HG02610 (cell line): ENCODE measurements around the gene CMTM3.
"Not testable (repeated sequence)": the region's sequence is repeated elsewhere in the genome, so short reads cannot be mapped to it uniquely, and the experiment has no call there.

ENCODE experiments used
- ATAC-seq: cut with Tn5 transposase; IDR thresholded peaks from one replicate; pipeline ENCODE4 v1.9.1; 2021; ENCODE audit warnings: mild to moderate bottlenecking, moderate library complexity; ENCODE audit not compliant: unreplicated experiment

Gene CMTM3

GRCh38 chr16:66631558-66631957 lies 27.1 kb downstream of the CMTM3 start:
- ATAC-seq, result not testable (repeated sequence)

GRCh38 chr16:66634527-66635196 lies 30.2 kb downstream of the CMTM3 start:
- ATAC-seq, result no peak

DNA sequence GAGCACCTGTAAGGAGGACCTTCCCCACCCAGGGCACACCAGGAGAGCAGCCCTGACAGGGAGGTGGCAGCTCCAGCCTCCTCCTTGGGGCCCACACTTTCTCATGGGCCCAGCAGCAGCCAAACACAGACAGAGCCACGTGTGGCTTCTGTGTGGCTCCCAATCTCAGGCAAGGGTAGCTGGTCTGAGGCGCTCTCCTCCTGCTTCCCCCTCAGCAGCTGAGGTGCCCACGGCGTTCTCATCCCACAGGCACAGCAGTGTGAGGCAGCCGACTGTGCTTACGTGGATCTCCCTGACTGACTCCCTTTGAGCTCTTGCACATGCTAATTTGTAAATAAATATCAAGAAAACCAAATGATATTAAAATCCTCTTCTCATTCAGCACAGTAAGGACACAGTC lies 30.9 kb downstream of the CMTM3 start:
- ATAC-seq, result no peak

GRCh38 chr16:66636199-66636598 lies 31.7 kb downstream of the CMTM3 start:
- no peak for ATAC-seq

GRCh38 chr16:66637806-66638205 lies 33.3 kb downstream of the CMTM3 start:
- ATAC-seq, result no peak

DNA sequence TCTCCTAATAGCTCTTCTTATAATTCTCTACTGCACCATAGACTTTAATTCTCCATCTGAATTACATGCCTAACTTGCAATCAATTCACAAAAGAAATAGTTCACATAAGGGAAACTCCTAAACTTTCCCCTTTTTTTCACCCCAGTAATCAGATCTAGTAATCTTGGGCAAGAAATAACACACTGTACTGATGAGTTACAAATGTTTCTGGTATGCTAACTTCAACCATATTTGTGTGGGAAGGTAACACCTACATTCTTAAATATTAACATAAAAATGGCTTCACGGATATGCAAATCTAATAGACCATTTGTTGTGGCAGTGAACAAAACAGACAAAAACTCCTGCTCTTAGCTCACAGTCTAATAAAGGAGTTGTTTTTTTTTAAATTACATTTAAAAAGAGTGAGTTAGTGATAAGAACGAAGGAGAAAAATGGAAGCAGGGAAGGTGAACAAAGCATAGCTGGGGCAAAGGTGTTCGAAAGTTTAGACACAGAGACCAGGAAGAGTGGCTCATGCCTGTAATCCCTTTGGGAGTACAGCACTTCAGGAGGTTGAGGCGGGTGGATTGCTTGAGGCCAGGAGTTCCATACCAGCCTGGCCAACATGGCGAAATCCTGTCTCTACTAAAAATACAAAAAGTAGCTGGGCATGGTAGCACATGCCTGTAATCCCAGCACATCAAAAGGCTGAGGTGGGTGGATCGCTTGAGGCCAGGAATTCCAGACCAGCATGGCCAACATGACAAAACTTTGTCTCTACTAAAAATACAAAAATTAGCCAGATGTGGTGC lies 34.8 kb downstream of the CMTM3 start:
- ATAC-seq, result no peak

DNA sequence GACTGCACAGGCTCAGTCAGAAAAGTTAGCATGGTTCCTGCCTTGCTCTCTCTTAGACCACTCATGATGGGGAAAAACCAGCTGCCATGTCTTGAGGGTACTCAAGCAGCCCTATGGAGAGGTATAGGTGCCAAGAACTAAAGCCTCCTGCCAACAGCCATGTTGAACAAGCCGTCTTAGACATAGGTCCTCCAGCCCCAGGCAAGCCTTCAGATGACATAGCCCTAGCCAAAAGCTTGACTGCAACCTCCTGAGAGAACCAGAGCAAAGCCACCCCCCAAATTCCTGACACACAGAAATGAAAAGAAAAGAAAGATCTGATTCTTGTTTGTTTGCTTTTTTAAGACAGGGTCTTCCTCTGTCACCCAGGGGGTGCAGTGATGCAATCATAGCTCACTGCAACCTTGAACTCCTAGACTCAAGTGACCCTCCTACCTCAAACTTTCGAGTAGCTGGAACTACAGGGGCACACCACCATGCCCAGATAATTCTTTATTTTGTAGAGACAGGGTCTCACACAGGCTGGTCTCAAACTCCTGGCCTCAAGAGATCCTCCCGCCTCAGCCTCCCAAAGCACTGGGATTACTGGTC lies 36.3 kb downstream of the CMTM3 start:
- ATAC-seq, result no peak

DNA sequence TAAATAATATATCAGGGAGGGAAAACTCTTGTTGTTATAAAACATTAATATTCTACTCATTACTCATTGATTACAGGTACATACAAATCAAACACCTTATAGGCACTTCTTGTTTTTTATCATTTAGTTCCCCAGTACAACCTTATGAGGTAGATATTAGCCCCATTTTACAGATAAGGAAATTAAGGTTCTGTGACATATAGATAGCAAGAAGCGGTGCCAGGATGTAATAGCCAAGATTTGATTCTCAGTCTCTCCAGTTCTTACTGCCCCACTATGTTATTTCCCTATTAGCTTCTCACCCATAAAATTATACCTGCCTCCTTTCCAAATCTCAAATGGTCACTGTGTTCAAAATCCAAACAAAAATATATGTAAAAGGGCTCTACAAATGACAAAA lies 36.9 kb downstream of the CMTM3 start:
- no peak for ATAC-seq

DNA sequence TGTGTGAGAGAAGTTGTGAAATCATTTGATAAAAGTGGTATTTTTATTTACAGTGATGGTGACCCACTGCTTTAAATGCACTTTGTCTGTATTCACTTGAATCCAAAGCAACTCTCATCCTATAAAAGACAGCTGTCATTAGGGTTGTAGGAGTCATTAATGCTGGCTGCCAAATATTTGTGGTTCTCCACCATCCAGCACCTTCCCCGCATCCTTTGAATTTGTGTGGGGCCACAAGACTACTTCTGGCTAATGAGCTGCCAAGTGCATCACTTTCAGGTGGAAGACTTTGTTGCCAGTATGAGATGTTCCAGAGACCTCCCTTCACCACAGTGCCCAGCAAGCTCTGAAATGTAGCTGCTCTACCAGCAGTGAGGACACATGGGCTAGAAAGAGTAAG lies 43.4 kb downstream of the CMTM3 start:
- no peak for ATAC-seq

GRCh38 chr16:66649167-66649566 lies 44.7 kb downstream of the CMTM3 start:
- no peak for ATAC-seq

- ATAC-seq, result no peak
These were observed 45.2 kb downstream of the CMTM3 start for GRCh38 chr16:66649636-66650205.

GRCh38 chr16:66650707-66651473 lies 46.4 kb downstream of the CMTM3 start:
- ATAC-seq, result peak; percentile 80

GRCh38 chr16:66651474-66651765 lies 46.9 kb downstream of the CMTM3 start:
- no peak for ATAC-seq

DNA sequence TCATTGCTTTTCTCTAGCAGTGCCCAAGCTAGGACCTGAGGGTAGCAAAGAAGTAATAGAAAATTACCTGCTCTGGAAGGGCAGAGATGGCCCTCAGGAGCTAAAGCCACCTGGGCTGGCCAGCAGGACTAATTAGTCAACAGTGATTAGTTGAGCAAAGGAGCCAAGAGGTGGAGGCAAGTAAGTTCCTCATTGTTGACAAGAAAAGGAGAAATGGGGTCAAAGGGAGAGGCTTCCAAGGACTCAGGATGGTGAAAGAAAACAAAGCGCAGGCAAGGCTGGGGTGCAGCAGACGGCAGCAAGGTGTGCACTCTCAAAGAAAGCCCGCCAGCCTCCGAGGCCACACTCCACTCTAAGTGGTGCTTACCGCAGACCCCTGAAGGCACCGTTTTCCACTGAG lies 47.5 kb downstream of the CMTM3 start:
- ATAC-seq, result no peak

- ATAC-seq, result no peak
These were observed 48.3 kb downstream of the CMTM3 start for GRCh38 chr16:66652661-66653360.

DNA sequence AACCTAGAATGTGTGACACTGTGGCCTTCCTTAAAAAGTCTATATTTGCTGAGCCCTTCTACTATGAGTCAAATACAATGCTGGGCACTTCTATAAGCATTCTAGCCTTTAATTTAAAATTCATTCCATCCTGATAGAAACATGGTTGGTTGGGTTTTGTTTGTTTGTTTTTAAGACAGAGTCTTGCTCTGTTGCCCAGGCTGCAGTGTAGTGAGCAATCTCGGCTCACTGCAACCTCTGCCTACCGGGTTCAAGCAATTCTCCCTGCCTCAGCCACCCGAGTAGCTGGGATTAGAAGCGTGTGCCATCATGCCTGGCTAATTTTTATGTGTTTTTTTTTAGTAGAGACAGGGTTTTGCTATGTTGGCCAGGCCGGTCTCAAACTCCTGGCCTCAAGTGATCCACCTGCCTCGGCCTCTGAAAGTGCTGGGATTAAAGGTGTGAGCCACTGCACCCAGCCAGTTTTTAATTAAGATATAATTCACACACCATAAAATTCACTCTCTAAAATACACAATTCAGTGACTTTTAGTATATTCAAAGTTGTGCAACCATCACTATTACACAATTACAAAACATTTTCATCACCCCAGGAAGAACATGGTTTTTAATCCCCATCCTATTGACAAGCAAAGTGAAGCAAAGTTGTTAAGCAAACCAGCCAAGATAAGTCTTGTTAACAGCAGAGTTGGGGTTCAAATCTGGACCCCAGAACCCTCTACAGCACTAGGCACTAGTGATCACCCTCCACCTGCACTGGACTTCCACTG lies 49.3 kb downstream of the CMTM3 start:
- ATAC-seq, result no peak

- ATAC-seq, result no peak
These were observed 52.0 kb downstream of the CMTM3 start for GRCh38 chr16:66656547-66656946.

GRCh38 chr16:66658143-66658859 lies 53.8 kb downstream of the CMTM3 start:
- no peak for ATAC-seq

- ATAC-seq, result no peak
These were observed 54.3 kb downstream of the CMTM3 start for GRCh38 chr16:66658860-66659190.
